PC-9 (cell line): ENCODE data around the gene AGTPBP1. TPM values are rescaled to one million over a fixed set of nuclear protein-coding genes. Genes with fewer than 3 reads are reported as not detected.
A peak's percentile ranks its signal among the peaks of the same experiment; 100 is the strongest.

Source experiments
- BruUV-seq: library from RNA; stranded (reverse); fragments of 400-500 nt; replicated peaks from 2 replicates; lab custom pipeline; 2021; lab: Mats Ljungman, UMichigan
- CTCF ChIA-PET: fragments of 300-600 bp; sonication (Branson Sonifier 250); formaldehyde crosslinking; loops from one replicate; lab custom pipeline; 2022; ENCODE audit warnings: antibody characterized with exemption; lab: Charles Lee
- POLR2A ChIA-PET: fragments of 300-600 bp; sonication (Branson Sonifier 250); formaldehyde crosslinking; loops from one replicate; lab custom pipeline; 2022; ENCODE audit warnings: antibody characterized with exemption; ENCODE audit not compliant: unreplicated experiment; lab: Charles Lee
- DNase-seq, 2 experiments: peaks; one replicate each; pipeline versions ENCODE4 v3.0.0 to v3.0.0-alpha.2; 2015 to 2022; ENCODE audit warnings: mixed read lengths in 1 of 2
- H2AFZ ChIP-seq: fragments of 200-600 bp; sonication (generic); 2 replicates; pipeline ENCODE4 v1.8.1; 2017; ENCODE audit warnings: antibody characterized with exemption
- H3F3A ChIP-seq: fragments of 200-600 bp; sonication (generic); 2 replicates; pipeline ENCODE4 v1.8.1; 2017; ENCODE audit warnings: antibody characterized with exemption, mild to moderate bottlenecking, low read depth; ENCODE audit not compliant: insufficient read depth
- H3K27ac ChIP-seq: fragments of 200-600 bp; sonication (generic); 2 replicates; pipeline ENCODE4 v1.6.1; 2016; ENCODE audit warnings: mixed run types
- H3K27me3 ChIP-seq: fragments of 200-600 bp; sonication (generic); 2 replicates; pipeline ENCODE4 v1.6.1; 2016; ENCODE audit warnings: low read depth, mixed run types; ENCODE audit not compliant: insufficient read depth
- H3K36me3 ChIP-seq: fragments of 200-600 bp; sonication (generic); 2 replicates; pipeline ENCODE4 v1.6.1; 2016; ENCODE audit warnings: low read depth, mixed run types
- H3K4me1 ChIP-seq: fragments of 200-600 bp; sonication (generic); replicated peaks from 2 replicates; pipeline ENCODE4 v1.6.1; 2016; ENCODE audit warnings: mixed run types; ENCODE audit not compliant: insufficient read depth
- H3K4me2 ChIP-seq: fragments of 200-600 bp; sonication (generic); 2 replicates; pipeline ENCODE4 v1.6.1; 2017; ENCODE audit warnings: mixed run types
- H3K4me3 ChIP-seq: fragments of 200-600 bp; sonication (generic); 2 replicates; pipeline ENCODE4 v1.6.1; 2016; ENCODE audit warnings: mixed run types
- H3K79me2 ChIP-seq: fragments of 200-600 bp; sonication (generic); 2 replicates; pipeline ENCODE4 v1.6.1; 2017; ENCODE audit warnings: low read depth, mixed run types
- H3K9me2 ChIP-seq: fragments of 200-600 bp; sonication (generic); 2 replicates; pipeline ENCODE4 v1.8.1; 2017; ENCODE audit warnings: mild to moderate bottlenecking; ENCODE audit not compliant: insufficient read depth
- H3K9me3 ChIP-seq: fragments of 200-600 bp; sonication (generic); 2 replicates; pipeline ENCODE4 v1.8.1; 2016; ENCODE audit warnings: low read depth; ENCODE audit not compliant: insufficient read depth
- H4K20me1 ChIP-seq: fragments of 200-600 bp; sonication (generic); 2 replicates; pipeline ENCODE4 v1.8.1; 2017; ENCODE audit not compliant: insufficient read depth
- CTCF ChIP-seq: fragments of 200-600 bp; sonication (generic); conservative IDR thresholded peaks from 2 replicates; pipeline ENCODE4 v1.6.1; 2017; ENCODE audit warnings: mixed run types, antibody characterized with exemption, mild to moderate bottlenecking, moderate library complexity
- EZH2 ChIP-seq: fragments of 200-600 bp; sonication (generic); IDR thresholded peaks from 2 replicates; pipeline ENCODE4 v1.8.0; 2017; ENCODE audit warnings: antibody characterized with exemption, low read depth
- intact Hi-C: fragments of 100-400 bp; cut with micrococcal nuclease; formaldehyde crosslinking; loops from one replicate; pipeline ENCODE4 v1.10.0; 2022; ENCODE audit not compliant: unreplicated experiment
- total RNA-seq: library from RNA; stranded (reverse); gene quantifications from 2 replicates; pipeline ENCODE4 v1.2.3, GENCODE V29; 2021

Gene AGTPBP1
- total RNA-seq, 1 experiment from 2014 or later = 19.8 TPM

GRCh38 chr9:85521371-85522197 lies 220.2 kb downstream of the AGTPBP1 start:
- H3K27ac ChIP-seq = no peak overlapping the region
- H4K20me1 ChIP-seq = no peaks in the 10 kb centered on the region
- no peaks in the 10 kb centered on the region for H3K9me2 ChIP-seq
- ChIA-PET CTCF (no interaction called here), POLR2A (no interaction called here)
- intact Hi-C loops = no loop called here
- no peak for DNase-seq
- peaks cover 53% of the 10 kb centered on the region for H3K27me3 ChIP-seq
- H3K36me3 ChIP-seq = no peaks in the 10 kb centered on the region
- TF ChIP-seq CTCF (no peak), EZH2 (no peak)
- no peak overlapping the region for H3K4me2 ChIP-seq
- H3K4me1 ChIP-seq = 0 out of 2 replicates have a peak, but pooled peaks cover 3% of the 10 kb centered on the region
- no peaks in the 10 kb centered on the region for H3K79me2 ChIP-seq
- no peaks in the 10 kb centered on the region; the same call in 1 of the 2 replicates for H3F3A ChIP-seq
- no peak overlapping the region for H2AFZ ChIP-seq
- no peak overlapping the region for H3K4me3 ChIP-seq
- no TSS peak for BruUV-seq
- no peaks in the 10 kb centered on the region for H3K9me3 ChIP-seq

- 0 out of 2 replicates have a peak, but pooled peaks cover 3% of the 10 kb centered on the region for H3K4me1 ChIP-seq
- TF ChIP-seq CTCF = no peak
- no peak for TF ChIP-seq EZH2
- DNase-seq = peak; percentile 26 to 69
- 0 out of 2 replicates have a peak overlapping the region, but pooled peaks have one; percentile 40 for H2AFZ ChIP-seq
- H3K36me3 ChIP-seq = no peaks in the 10 kb centered on the region
- no peaks in the 10 kb centered on the region for H4K20me1 ChIP-seq
- H3K4me3 ChIP-seq = no peak overlapping the region
- H3K9me3 ChIP-seq = no peaks in the 10 kb centered on the region
- BruUV-seq = no TSS peak
- H3K27me3 ChIP-seq = peaks cover 23% of the 10 kb centered on the region
- ChIA-PET CTCF (no interaction called here), POLR2A (no interaction called here)
- intact Hi-C loops = no loop called here
- H3F3A ChIP-seq = no peaks in the 10 kb centered on the region; the same call in 1 of the 2 replicates
- no peak overlapping the region for H3K27ac ChIP-seq
- no peaks in the 10 kb centered on the region for H3K79me2 ChIP-seq
- H3K4me2 ChIP-seq = no peak overlapping the region
- H3K9me2 ChIP-seq = no peaks in the 10 kb centered on the region
Measured at GRCh38 chr9:85516976-85517637, 224.6 kb downstream of the AGTPBP1 start.

GRCh38 chr9:85516455-85516854 lies 225.3 kb downstream of the AGTPBP1 start:
- Histone ChIP-seq H3K27ac (no peak overlapping the region), H3K4me3 (no peak overlapping the region), H3K4me2 (no peak overlapping the region), H3K9me2 (no peaks in the 10 kb centered on the region), H3F3A (no peaks in the 10 kb centered on the region; the same call in 1 of the 2 replicates), H4K20me1 (no peaks in the 10 kb centered on the region), H3K9me3 (no peaks in the 10 kb centered on the region), H3K27me3 (peaks cover 23% of the 10 kb centered on the region), H3K36me3 (no peaks in the 10 kb centered on the region), H3K79me2 (no peaks in the 10 kb centered on the region), H2AFZ (no peak overlapping the region), H3K4me1 (0 out of 2 replicates have a peak, but pooled peaks cover 3% of the 10 kb centered on the region)
- BruUV-seq = no TSS peak
- TF ChIP-seq CTCF (no peak), EZH2 (no peak)
- ChIA-PET POLR2A (no interaction called here), CTCF (no interaction called here)
- DNase-seq = no peak
- intact Hi-C loops = no loop called here
